K562 (cell line): ENCODE measurements around the gene LY6G6C. TPM values are rescaled to one million over a fixed set of nuclear protein-coding genes. Genes with fewer than 3 reads are reported as not detected.

Source experiments
- CTBP1 ChIP-seq: fragments of 450-650 bp; IDR thresholded peaks from 2 replicates; pipeline ENCODE4 v1.6.1; 2016; ENCODE audit warnings: borderline replicate concordance
- ESRRA ChIP-seq: fragments of 450-650 bp; IDR thresholded peaks from 2 replicates; pipeline ENCODE4 v1.6.1; 2014; ENCODE audit warnings: low read depth, mild to moderate bottlenecking, moderate library complexity, borderline replicate concordance
- TBP ChIP-seq: optimal IDR thresholded peaks from 2 replicates; pipeline ENCODE3; 2011; ENCODE audit warnings: low read depth, low read length, improper control_type of control experiment
- XRCC5 ChIP-seq: fragments of 200-400 bp; formaldehyde crosslinking; IDR thresholded peaks from 2 replicates; pipeline ENCODE4 v1.6.1; 2017; ENCODE audit warnings: low read depth, mild to moderate bottlenecking, low read length
- polyA plus RNA-seq, 8 experiments: library from polyadenylated mRNA; depleted of rRNA in 4 of 8; stranded (reverse) in 5 of 8; unstranded in 3 of 8; fragments of >200 nt; fragmentation: Nextera tagmentation in 2 of 8; fragmentation: Illumina TruSeq in 1 of 8; extraction: Ambion mirVana in 2 of 8; extraction: Trizol in 1 of 8; gene quantifications; 2 replicates each; pipeline versions ENCODE4 v1.2.1 to v1.2.3, GENCODE V29; 2011 to 2014; ENCODE audit warnings: inconsistent platforms in 1 of 8, missing spikeins in 1 of 8
- total RNA-seq, 7 experiments: library from RNA; depleted of rRNA in 6 of 7; stranded (reverse); fragments of >200 nt in 6 of 7; fragmentation: Illumina TruSeq in 2 of 7; extraction: Trizol in 2 of 7; gene quantifications; 2 replicates each; pipeline versions ENCODE4 v1.2.1 to v1.2.3, GENCODE V29; 2011 to 2021; ENCODE audit warnings: low replicate concordance in 1 of 7
- TF ChIP-seq, protein P1 (sequence below), 2 experiments: fragments of 450-650 bp; formaldehyde crosslinking in 1 of 2; IDR thresholded peaks; 2 replicates each; pipeline versions ENCODE4 v1.4.0 to v1.6.1; 2014 to 2020; ENCODE audit warnings: mild to moderate bottlenecking in 2 of 2, borderline replicate concordance in 1 of 2, low read depth in 1 of 2
- TF ChIP-seq, protein P2 (sequence below): fragments of 250-450 bp; sonication (Bioruptor Pico); IDR thresholded peaks from 2 replicates; pipeline ENCODE4 v1.5.0; 2022; ENCODE audit warnings: mild to moderate bottlenecking
- TF ChIP-seq, protein P3 (sequence below): fragments of 250-450 bp; sonication (Bioruptor Pico); IDR thresholded peaks from 2 replicates; pipeline ENCODE4 v1.8.0; 2021; ENCODE audit warnings: moderate library complexity, mild to moderate bottlenecking, inconsistent platforms
- TF ChIP-seq, protein P4 (sequence below), 3 experiments: fragments of 200-800 bp in 1 of 3; sonication (Bioruptor generic) in 1 of 3; sonication (generic) in 1 of 3; formaldehyde crosslinking in 1 of 3; IDR thresholded peaks; 2 replicates each; pipeline versions ENCODE4 v1.6.1 to v1.8.0; 2016 to 2022; ENCODE audit warnings: mild to moderate bottlenecking in 2 of 3, missing compliant biosample characterization in 2 of 3, missing genetic modification characterization in 2 of 3, missing genetic modification reagents in 1 of 3

The LY6G6C gene
- total and polyA plus RNA-seq, 9 of the 15 experiments (the other 6 are each of a cell fraction or from before 2014, with no cell fraction given), result 0.06 to 0.20 TPM; not detected in 7

DNA sequence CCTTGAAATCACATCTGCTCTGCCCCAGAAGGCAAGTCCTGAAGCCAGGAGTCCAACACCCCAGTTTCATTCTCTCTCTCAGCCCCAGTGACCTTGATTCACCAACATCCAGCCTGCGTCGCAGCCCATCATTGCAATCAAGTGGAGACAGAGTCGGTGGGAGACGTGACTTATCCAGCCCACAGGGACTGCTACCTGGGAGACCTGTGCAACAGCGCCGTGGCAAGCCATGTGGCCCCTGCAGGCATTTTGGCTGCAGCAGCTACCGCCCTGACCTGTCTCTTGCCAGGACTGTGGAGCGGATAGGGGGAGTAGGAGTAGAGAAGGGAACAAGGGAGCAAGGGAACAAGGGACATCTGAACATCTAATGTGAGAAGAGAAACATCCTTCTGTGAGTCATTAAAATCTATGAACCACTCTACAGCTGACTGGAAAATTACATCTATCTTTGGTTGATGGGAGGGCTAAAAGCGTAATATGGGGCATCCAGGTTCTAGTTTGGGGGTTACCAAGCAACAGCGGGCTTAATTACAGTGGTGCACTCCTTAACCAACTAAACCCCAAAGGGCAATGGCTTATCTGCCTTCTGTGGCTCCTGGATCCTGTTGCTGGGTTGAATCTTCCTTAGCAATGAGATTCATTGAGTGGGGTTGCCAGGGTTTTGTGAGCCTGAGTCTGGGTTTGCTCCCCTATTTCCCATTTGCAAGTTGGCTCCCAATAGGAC is 3.9 kb downstream of the LY6G6C start (continued):
- TF ChIP-seq, protein P1, sequence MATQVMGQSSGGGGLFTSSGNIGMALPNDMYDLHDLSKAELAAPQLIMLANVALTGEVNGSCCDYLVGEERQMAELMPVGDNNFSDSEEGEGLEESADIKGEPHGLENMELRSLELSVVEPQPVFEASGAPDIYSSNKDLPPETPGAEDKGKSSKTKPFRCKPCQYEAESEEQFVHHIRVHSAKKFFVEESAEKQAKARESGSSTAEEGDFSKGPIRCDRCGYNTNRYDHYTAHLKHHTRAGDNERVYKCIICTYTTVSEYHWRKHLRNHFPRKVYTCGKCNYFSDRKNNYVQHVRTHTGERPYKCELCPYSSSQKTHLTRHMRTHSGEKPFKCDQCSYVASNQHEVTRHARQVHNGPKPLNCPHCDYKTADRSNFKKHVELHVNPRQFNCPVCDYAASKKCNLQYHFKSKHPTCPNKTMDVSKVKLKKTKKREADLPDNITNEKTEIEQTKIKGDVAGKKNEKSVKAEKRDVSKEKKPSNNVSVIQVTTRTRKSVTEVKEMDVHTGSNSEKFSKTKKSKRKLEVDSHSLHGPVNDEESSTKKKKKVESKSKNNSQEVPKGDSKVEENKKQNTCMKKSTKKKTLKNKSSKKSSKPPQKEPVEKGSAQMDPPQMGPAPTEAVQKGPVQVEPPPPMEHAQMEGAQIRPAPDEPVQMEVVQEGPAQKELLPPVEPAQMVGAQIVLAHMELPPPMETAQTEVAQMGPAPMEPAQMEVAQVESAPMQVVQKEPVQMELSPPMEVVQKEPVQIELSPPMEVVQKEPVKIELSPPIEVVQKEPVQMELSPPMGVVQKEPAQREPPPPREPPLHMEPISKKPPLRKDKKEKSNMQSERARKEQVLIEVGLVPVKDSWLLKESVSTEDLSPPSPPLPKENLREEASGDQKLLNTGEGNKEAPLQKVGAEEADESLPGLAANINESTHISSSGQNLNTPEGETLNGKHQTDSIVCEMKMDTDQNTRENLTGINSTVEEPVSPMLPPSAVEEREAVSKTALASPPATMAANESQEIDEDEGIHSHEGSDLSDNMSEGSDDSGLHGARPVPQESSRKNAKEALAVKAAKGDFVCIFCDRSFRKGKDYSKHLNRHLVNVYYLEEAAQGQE (IDR thresholded peaks at IDR 0.05; ENCODE audit: borderline replicate concordance), result peak; percentile 31; the same call in 1 of the 2 replicates
- TF ChIP-seq, protein P1 (CRISPR knock-in tag; IDR thresholded peaks at IDR 0.05; ENCODE audit: low read depth), result no peak
- peak; percentile 38 for TF ChIP-seq TBP
- TF ChIP-seq, protein P2, sequence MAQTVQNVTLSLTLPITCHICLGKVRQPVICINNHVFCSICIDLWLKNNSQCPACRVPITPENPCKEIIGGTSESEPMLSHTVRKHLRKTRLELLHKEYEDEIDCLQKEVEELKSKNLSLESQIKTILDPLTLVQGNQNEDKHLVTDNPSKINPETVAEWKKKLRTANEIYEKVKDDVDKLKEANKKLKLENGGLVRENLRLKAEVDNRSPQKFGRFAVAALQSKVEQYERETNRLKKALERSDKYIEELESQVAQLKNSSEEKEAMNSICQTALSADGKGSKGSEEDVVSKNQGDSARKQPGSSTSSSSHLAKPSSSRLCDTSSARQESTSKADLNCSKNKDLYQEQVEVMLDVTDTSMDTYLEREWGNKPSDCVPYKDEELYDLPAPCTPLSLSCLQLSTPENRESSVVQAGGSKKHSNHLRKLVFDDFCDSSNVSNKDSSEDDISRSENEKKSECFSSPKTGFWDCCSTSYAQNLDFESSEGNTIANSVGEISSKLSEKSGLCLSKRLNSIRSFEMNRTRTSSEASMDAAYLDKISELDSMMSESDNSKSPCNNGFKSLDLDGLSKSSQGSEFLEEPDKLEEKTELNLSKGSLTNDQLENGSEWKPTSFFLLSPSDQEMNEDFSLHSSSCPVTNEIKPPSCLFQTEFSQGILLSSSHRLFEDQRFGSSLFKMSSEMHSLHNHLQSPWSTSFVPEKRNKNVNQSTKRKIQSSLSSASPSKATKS (CRISPR knock-in tag), result 0 out of 2 replicates have a peak, but pooled peaks have one; percentile 24
- TF ChIP-seq, protein P3, sequence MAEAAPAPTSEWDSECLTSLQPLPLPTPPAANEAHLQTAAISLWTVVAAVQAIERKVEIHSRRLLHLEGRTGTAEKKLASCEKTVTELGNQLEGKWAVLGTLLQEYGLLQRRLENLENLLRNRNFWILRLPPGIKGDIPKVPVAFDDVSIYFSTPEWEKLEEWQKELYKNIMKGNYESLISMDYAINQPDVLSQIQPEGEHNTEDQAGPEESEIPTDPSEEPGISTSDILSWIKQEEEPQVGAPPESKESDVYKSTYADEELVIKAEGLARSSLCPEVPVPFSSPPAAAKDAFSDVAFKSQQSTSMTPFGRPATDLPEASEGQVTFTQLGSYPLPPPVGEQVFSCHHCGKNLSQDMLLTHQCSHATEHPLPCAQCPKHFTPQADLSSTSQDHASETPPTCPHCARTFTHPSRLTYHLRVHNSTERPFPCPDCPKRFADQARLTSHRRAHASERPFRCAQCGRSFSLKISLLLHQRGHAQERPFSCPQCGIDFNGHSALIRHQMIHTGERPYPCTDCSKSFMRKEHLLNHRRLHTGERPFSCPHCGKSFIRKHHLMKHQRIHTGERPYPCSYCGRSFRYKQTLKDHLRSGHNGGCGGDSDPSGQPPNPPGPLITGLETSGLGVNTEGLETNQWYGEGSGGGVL (CRISPR knock-in tag), result no peak
- TF ChIP-seq CTBP1, result peak; percentile 84
- 0 out of 2 replicates have a peak, but pooled peaks have one; percentile 43 for TF ChIP-seq XRCC5
- TF ChIP-seq, protein P4, sequence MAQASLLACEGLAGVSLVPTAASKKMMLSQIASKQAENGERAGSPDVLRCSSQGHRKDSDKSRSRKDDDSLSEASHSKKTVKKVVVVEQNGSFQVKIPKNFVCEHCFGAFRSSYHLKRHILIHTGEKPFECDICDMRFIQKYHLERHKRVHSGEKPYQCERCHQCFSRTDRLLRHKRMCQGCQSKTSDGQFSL (CRISPR knock-in tag; IDR thresholded peaks at IDR 0.05), result peak; percentile 35; the same call in 1 of the 2 replicates
- TF ChIP-seq, protein P4 (tag; IDR thresholded peaks at IDR 0.05), result no peak
- TF ChIP-seq ESRRA, result peak; percentile 96
